Fibroblast of villous mesenchyme (primary cell): ENCODE data around the gene C1GALT1. TPM values are rescaled to one million over a fixed set of nuclear protein-coding genes. Genes with fewer than 3 reads are reported as not detected.
"Not testable (repeated sequence)": the region's sequence is repeated elsewhere in the genome, so short reads cannot be mapped to it uniquely, and the experiment has no call there.

Experiments
- DNase-seq: peaks from one replicate; pipeline ENCODE4 v3.0.0-alpha.2; 2010; ENCODE audit warnings: low read depth
- H3K4me3 ChIP-seq: 2 replicates; pipeline ENCODE4 v1.5.1; 2011; ENCODE audit warnings: low read depth, mild to moderate bottlenecking, low read length
- total RNA-seq: library from RNA; depleted of rRNA; stranded (reverse); fragments of >200 nt; gene quantifications from 2 replicates; pipeline ENCODE4 v1.2.3, GENCODE V29; 2012
- TF ChIP-seq, protein P1 (sequence below): IDR thresholded peaks from 2 replicates; pipeline ENCODE4 v1.5.1; 2012; ENCODE audit warnings: low read depth, mild to moderate bottlenecking, low read length; ENCODE audit not compliant: insufficient read depth

C1GALT1 gene
- total RNA-seq, 1 donor: 11.7 TPM

DNA sequence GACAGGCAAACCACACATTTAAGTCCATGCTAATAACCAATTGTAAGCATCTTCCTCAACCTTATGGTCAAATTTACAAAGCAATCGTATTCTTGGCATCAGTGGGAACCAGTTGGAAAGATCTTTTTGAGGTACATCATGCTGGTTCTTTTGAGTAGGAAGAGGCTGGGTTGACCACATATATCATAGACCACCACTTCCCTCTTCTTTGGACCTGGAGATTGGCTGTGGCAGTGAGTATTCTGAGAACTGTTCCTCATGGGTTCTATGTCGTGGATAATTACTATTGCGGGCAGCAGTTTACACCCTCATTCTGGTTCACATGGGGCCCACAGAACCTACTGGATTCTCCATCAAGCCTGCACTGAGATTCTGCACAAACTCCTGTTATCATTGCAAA lies 35.5 kb upstream of the C1GALT1 start:
- no peak overlapping the region for H3K4me3 ChIP-seq
- no peak for DNase-seq
- TF ChIP-seq, protein P1, sequence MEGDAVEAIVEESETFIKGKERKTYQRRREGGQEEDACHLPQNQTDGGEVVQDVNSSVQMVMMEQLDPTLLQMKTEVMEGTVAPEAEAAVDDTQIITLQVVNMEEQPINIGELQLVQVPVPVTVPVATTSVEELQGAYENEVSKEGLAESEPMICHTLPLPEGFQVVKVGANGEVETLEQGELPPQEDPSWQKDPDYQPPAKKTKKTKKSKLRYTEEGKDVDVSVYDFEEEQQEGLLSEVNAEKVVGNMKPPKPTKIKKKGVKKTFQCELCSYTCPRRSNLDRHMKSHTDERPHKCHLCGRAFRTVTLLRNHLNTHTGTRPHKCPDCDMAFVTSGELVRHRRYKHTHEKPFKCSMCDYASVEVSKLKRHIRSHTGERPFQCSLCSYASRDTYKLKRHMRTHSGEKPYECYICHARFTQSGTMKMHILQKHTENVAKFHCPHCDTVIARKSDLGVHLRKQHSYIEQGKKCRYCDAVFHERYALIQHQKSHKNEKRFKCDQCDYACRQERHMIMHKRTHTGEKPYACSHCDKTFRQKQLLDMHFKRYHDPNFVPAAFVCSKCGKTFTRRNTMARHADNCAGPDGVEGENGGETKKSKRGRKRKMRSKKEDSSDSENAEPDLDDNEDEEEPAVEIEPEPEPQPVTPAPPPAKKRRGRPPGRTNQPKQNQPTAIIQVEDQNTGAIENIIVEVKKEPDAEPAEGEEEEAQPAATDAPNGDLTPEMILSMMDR: no peak

GRCh38 chr7:7148798-7149481 lies 33.4 kb upstream of the C1GALT1 start:
- TF ChIP-seq, protein P1: no peak
- no peak overlapping the region for H3K4me3 ChIP-seq
- DNase-seq: no peak

- no peak for DNase-seq
- H3K4me3 ChIP-seq: no peak overlapping the region
- TF ChIP-seq, protein P1: no peak
Observed at GRCh38 chr7:7151285-7151684, 31.1 kb upstream of the C1GALT1 start.

DNA sequence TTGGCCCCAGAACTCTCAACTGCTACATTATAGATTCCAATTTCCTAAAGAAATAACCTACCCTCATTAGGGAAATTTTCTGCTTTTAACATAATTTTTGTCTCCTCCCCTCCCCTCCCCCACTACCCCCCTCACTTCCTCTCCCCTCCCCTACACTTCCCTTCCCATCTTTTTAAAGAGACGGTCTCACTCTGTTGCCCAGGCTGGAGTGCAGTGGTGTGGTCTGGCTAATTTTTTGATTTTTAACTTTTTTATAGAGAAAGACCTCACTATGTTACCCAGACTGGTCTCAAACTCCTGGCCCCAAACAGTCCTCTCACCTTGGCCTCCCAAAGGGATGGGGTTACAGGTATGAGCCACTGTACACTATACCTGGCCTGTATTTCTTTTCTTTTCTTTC lies 30.5 kb upstream of the C1GALT1 start:
- TF ChIP-seq, protein P1: no peak
- no peak for DNase-seq
- H3K4me3 ChIP-seq: no peak overlapping the region

GRCh38 chr7:7152315-7152714 lies 30.0 kb upstream of the C1GALT1 start:
- no peak for DNase-seq
- TF ChIP-seq, protein P1: no peak
- H3K4me3 ChIP-seq: no peak overlapping the region

- H3K4me3 ChIP-seq, DNase-seq: not testable (repeated sequence)
Observed at GRCh38 chr7:7154355-7154754, 28.0 kb upstream of the C1GALT1 start.

- no peak overlapping the region for H3K4me3 ChIP-seq
Observed at GRCh38 chr7:7156663-7157062, 25.7 kb upstream of the C1GALT1 start.

More at GRCh38 chr7:7156663-7157062, 25.7 kb upstream of the C1GALT1 start:
- no peak for DNase-seq
- TF ChIP-seq, protein P1: no peak
